Coronary artery (tissue), 2 donors: ENCODE data around the gene EID1.

Experiments
- DNase-seq: peaks from one replicate; pipeline ENCODE4 v3.0.0-alpha.2; 2017; ENCODE audit warnings: low spot score
- H3K27ac ChIP-seq, 2 donors: fragments of 200-600 bp; sonication (generic); one replicate each; pipeline ENCODE4 v1.5.1; 2016 to 2019
- H3K4me3 ChIP-seq: fragments of 200-600 bp; sonication (generic); 2 replicates; pipeline ENCODE4 v1.5.1; 2016; ENCODE audit warnings: mild to moderate bottlenecking, moderate library complexity
- CTCF ChIP-seq: fragments of 200-600 bp; sonication (generic); IDR thresholded peaks from one replicate; pipeline ENCODE4 v1.5.1; 2019; ENCODE audit warnings: antibody characterized with exemption

The EID1 gene

GRCh38 chr15:48883699-48884098 is 5.8 kb downstream of the EID1 start:
- TF ChIP-seq CTCF, result no peak
- Histone ChIP-seq H3K4me3 (no peak overlapping the region), H3K27ac (no peak overlapping the region)
- no peak for DNase-seq

- no peak overlapping the region for H3K27ac ChIP-seq
- no peak for TF ChIP-seq CTCF
- no peak for DNase-seq
- H3K4me3 ChIP-seq, result no peak overlapping the region
These were observed 9.2 kb downstream of the EID1 start for GRCh38 chr15:48887144-48887543.

GRCh38 chr15:48888191-48888590 is 10.3 kb downstream of the EID1 start:
- TF ChIP-seq CTCF, result no peak
- DNase-seq, result no peak
- peak overlapping the region; percentile 0 to 62 for H3K27ac ChIP-seq

GRCh38 chr15:48888836-48889235 is 10.9 kb downstream of the EID1 start:
- Histone ChIP-seq H3K27ac (peak overlapping the region; percentile 35 to 62), H3K4me3 (no peak overlapping the region)
- no peak for TF ChIP-seq CTCF
- no peak for DNase-seq

More at GRCh38 chr15:48888191-48888590, 10.3 kb downstream of the EID1 start:
- H3K4me3 ChIP-seq, result no peak overlapping the region

- DNase-seq, result no peak
- H3K4me3 ChIP-seq, result no peak overlapping the region
- no peak for TF ChIP-seq CTCF
- peak overlapping the region; percentile 35 to 53 for H3K27ac ChIP-seq
These were observed 12.0 kb downstream of the EID1 start for GRCh38 chr15:48889925-48890324.

- no peak overlapping the region for H3K4me3 ChIP-seq
- no peak overlapping the region for H3K27ac ChIP-seq
- no peak for DNase-seq
- no peak for TF ChIP-seq CTCF
These were observed 12.5 kb downstream of the EID1 start for GRCh38 chr15:48890375-48890972.

GRCh38 chr15:48891232-48891765 is 13.4 kb downstream of the EID1 start:
- no peak for DNase-seq
- TF ChIP-seq CTCF, result no peak
- no peak overlapping the region for H3K27ac ChIP-seq
- H3K4me3 ChIP-seq, result no peak overlapping the region
